Measurements from ENCODE around the gene RUFY3. TPM values are rescaled to one million over a fixed set of nuclear protein-coding genes. Genes with fewer than 3 reads are reported as not detected.
A peak's percentile ranks its signal among the peaks of the same experiment; 100 is the strongest.

The RUFY3 gene
- total and polyA plus RNA-seq, 2 of the 4 experiments (the other 2 are of a cell fraction) = 19.6 to 28.9 TPM

GRCh38 chr4:70783096-70783495 lies 61.3 kb downstream of the RUFY3 start:
- Histone ChIP-seq H2BK20ac (ENCODE audit: low read depth, low read length) (no peak overlapping the region), H2BK5ac (ENCODE audit: low read depth, low read length, poor library complexity, severe bottlenecking) (no peak overlapping the region), H4K8ac (ENCODE audit: low read depth in 2 of 2, low read length in 2 of 2) (no peak overlapping the region), H3K56ac (ENCODE audit: extremely low read depth, insufficient read depth, low read length) (no peak overlapping the region), H4K5ac (ENCODE audit: low read depth, low read length) (no peak overlapping the region), H3K27me3 (ENCODE audit: control insufficient read depth, insufficient read depth, low read length) (no peaks in the 10 kb centered on the region), H3K4ac (ENCODE audit: low read depth, low read length) (no peak overlapping the region), H2AFZ (replicated peaks; ENCODE audit: low read length, poor library complexity) (no peak overlapping the region), H2BK15ac (ENCODE audit: low read depth, low read length) (no peak overlapping the region), H3K9me3 (ENCODE audit: control insufficient read depth, insufficient read depth, low read length) (no peaks in the 10 kb centered on the region), H3K4me3 (ENCODE audit: insufficient read depth, low read depth, low read length) (no peak overlapping the region), H2AK9ac (replicated peaks; ENCODE audit: low read depth, low read length, poor library complexity) (no peak overlapping the region), H4K20me1 (ENCODE audit: insufficient read depth, low read length) (no peaks in the 10 kb centered on the region), H3K79me1 (ENCODE audit: low read depth in 1 of 2, low read length in 2 of 2) (no peaks in the 10 kb centered on the region), H3K4me2 (ENCODE audit: low read depth, low read length) (no peak overlapping the region), H3K23ac (ENCODE audit: low read depth, low read length) (no peak overlapping the region), H3K9ac (ENCODE audit: low read depth, low read length) (no peak overlapping the region), H3K4me1 (ENCODE audit: control insufficient read depth, insufficient read depth, low read length) (no peaks in the 10 kb centered on the region), H3K36me3 (ENCODE audit: control insufficient read depth, insufficient read depth, low read length) (peaks cover 19% of the 10 kb centered on the region), H2BK120ac (ENCODE audit: low read depth, low read length) (no peak overlapping the region), H2AK5ac (ENCODE audit: low read depth, low read length) (no peak overlapping the region), H3K27ac (ENCODE audit: insufficient read depth, low read length) (no peak overlapping the region), H3K9me1 (ENCODE audit: insufficient read depth, low read length) (peaks cover 3% of the 10 kb centered on the region; the same call in 1 of the 2 replicates), H3K18ac (ENCODE audit: low read depth, low read length) (no peak overlapping the region), H3K14ac (replicated peaks; ENCODE audit: low read depth, low read length) (no peak overlapping the region), H4K91ac (ENCODE audit: insufficient read depth, low read depth, low read length) (no peak overlapping the region)
- ChIA-PET POLR2A (ENCODE audit: unreplicated experiment) (interaction anchor here (0.6 kb wide), 1 partner anchor 582 kb away, joined by 3 read pairs; no protein-coding TSS in a partner anchor), CTCF (interaction anchor here (0.7 to 1.3 kb wide), 3 partner anchors 9 to 24 kb away, joined by 3 to 4 read pairs (median 3); no protein-coding TSS in a partner anchor)
- no CpG with 5 or more reads among the region's 4 CpGs for WGBS, 2 experiments (ENCODE audit: extremely low coverage in 2 of 2, insufficient read length in 1 of 2)
- ATAC-seq (ENCODE audit: low read depth) = peak; percentile 33; the same call in 1 of the 2 replicates
- dilution Hi-C loops (cut with HindIII; ENCODE audit: low sequenced_read_pairs, unreplicated experiment) = no loop called here
- peak; percentile 42 for DNase-seq
- BruUV-seq (replicated peaks) = no TSS peak
- in situ Hi-C loops (cut with MboI; ENCODE audit: low sequenced_read_pairs) = no loop called here
- intact Hi-C loops (cut with micrococcal nuclease) = no loop called here
- TF ChIP-seq CEBPB (IDR thresholded peaks at IDR 0.05; ENCODE audit: low read depth, low read length) (no peak), USF2 (IDR thresholded peaks at IDR 0.05; ENCODE audit: low read depth, low read length) (no peak), MXI1 (IDR thresholded peaks at IDR 0.05; ENCODE audit: borderline replicate concordance, low read depth, low read length) (no peak), BHLHE40 (IDR thresholded peaks at IDR 0.05; ENCODE audit: low read depth, low read length) (no peak), FOS (IDR thresholded peaks at IDR 0.05; ENCODE audit: low read depth, low read length) (no peak), NFE2L2 (IDR thresholded peaks at IDR 0.05; ENCODE audit: low read depth, low read length) (no peak), SMC3 (IDR thresholded peaks at IDR 0.05; ENCODE audit: low read depth, low read length) (no peak)
- TF ChIP-seq, protein P1, sequence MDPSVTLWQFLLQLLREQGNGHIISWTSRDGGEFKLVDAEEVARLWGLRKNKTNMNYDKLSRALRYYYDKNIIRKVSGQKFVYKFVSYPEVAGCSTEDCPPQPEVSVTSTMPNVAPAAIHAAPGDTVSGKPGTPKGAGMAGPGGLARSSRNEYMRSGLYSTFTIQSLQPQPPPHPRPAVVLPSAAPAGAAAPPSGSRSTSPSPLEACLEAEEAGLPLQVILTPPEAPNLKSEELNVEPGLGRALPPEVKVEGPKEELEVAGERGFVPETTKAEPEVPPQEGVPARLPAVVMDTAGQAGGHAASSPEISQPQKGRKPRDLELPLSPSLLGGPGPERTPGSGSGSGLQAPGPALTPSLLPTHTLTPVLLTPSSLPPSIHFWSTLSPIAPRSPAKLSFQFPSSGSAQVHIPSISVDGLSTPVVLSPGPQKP (IDR thresholded peaks at IDR 0.05; ENCODE audit: borderline replicate concordance, low read depth, low read length) = no peak

Data from IMR-90 (cell line).